Amniotic epithelial cell (primary cell): Measurements from ENCODE around the gene SYCP3.

Experiments
- DNase-seq: peaks from one replicate; pipeline ENCODE4 v3.0.0-alpha.2; 2010; ENCODE audit warnings: low read depth

The SYCP3 gene

DNA sequence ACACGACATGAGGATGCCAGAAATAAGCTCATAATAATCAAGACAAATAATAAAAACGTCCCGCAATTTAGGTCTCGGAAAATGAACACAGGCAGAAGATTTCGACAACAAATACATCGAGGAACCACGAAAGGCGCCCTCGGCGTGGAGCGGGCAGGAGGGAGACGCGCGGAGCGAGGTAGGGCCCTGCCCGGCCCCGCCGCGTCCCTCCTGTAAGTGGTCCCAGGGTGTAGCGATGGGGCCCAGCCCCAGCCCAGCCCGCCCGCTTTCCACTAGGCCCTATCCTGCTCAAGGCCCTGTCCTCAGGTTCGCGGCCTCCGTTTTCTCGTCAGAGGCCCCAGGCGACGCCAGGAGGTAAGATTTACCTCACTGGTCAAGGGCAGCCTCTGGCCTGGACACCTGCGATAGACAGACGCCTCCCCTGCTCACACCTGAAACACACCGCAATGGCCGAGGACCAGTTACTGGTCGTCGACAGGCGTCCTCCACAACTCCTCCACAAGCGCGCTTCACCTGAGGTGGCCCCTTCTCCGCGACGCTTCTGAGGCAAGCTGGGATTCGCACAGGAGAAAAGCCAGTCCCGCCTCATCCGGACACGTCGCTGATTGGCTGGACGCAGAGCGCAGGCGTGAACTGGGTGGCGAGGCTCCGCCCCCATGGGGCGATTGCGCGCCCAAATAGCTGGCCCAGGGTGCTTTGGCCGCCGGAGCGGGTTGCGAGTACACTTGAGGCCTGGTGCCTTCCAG, at the start of gene SYCP3:
Gene SYCP3, minus strand, starts transcription at position 543 of the 746 bp plus-strand sequence. CDS start 1,527 bp downstream, outside the sequence.
- no peak for DNase-seq

- no peak for DNase-seq
These were observed 46.4 kb upstream of the SYCP3 start for GRCh38 chr12:101785671-101786070.

GRCh38 chr12:101784376-101784775, 45.1 kb upstream of the SYCP3 start:
- no peak for DNase-seq

GRCh38 chr12:101783838-101784237, 44.6 kb upstream of the SYCP3 start:
- DNase-seq: no peak

GRCh38 chr12:101783150-101783549, 43.9 kb upstream of the SYCP3 start:
- DNase-seq: no peak

DNA sequence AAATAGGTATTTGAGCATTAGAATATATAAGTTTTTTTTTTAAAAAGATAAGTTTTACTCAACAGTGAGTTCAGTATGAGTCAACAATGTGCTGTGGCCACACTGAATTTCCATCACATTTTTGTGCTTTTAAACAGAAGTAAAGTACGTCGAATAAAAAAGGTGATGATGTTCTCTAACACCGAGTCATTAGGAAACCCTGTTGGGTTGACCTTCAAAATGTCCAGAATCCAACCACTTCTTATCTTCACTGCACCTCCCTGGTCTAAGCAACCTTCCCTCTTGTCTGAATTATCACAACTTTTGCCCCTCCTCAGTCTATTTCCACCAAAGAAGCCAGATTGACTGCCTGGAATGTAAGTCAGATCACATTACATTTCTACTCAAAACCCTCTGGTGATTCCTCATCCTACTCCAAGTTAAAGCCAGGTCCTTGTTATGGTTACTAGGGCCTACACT, 43.0 kb upstream of the SYCP3 start:
- peak; percentile 92 for DNase-seq

GRCh38 chr12:101781834-101782233, 42.6 kb upstream of the SYCP3 start:
- DNase-seq: peak; percentile 46

- no peak for DNase-seq
These were observed 41.3 kb upstream of the SYCP3 start for GRCh38 chr12:101780599-101780998.

DNA sequence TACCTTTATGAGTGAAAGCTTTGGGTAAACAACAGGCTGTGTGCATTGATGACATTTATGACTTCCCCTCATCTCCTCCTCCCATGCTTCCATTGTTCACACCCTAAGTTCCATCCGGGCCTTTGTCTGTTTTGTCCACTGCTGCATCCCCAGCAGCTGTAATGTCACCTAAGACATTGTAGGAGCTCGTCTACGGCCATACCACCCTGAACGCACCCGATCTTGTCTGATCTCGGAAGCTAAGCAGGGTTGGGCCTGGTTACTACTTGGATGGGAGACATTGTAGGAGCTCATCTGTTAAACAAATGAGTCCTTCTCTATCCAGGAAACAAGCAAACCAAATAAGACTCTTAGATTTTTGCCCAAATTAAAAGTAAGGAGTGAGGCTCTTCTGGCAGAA, 40.4 kb upstream of the SYCP3 start:
- no peak for DNase-seq

GRCh38 chr12:101779200-101779599, 39.9 kb upstream of the SYCP3 start:
- no peak for DNase-seq

GRCh38 chr12:101777978-101778377, 38.7 kb upstream of the SYCP3 start:
- no peak for DNase-seq

DNA sequence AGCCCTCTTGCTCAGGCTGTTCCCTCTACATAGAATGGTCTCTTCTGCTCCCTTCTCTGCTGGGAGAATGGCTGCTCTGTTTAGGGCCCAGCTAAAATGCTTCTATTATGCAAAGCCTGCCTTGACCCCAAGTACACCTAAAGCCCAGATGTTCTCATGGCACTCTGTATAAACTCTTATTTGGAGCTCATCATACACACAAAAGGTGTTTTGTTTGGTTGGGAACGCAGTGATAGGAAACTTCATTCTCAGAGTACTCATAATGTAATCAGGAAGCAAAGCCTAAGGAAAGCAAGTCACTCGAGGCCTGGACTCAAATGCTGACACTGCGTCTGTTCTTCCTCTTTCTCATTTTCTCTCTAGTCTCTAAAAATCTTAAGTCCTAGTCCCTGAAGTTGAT, 38.2 kb upstream of the SYCP3 start:
- no peak for DNase-seq

DNA sequence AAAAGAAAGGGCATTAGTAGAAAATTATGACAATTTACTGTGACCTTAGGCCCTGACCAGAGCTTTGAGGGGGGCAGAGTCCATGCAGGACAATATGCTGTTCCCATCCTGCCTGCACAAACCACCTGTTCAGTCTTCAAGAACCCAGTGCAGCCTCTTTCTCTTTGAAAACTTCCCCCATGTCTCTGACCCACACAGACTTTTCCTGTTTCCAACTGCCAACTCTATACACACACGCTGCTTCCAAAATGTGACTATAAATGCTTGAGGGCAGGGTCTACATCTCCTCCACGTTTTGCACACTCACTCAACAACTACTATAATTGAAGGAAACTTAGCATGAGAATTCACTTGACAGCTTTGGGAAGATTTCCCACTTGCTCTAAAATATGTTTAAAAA, 36.6 kb upstream of the SYCP3 start:
- DNase-seq: no peak

DNA sequence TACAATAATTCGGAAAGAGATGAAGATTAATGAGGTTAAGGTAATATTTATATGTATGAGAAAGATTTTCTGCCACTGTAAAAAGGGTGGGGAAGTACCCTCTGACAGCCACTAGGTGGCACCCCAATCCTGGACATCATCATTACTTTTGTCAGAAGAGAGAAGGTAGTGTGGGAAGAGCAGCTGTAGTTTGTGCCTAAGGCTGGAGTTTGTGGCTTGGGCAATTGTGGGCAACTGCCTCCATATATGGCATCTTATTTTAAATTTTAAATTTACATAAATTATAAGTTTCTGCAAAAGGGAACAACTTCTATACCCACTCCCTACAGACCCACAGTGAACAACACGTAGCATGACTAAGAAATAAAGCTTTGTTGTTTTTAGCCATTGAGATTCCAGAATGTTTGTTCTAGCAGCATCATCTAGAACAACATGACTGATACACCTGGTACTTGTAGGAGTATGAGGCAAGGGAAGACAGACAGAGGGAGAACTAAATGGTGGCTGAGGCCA, 34.4 kb upstream of the SYCP3 start:
- DNase-seq: peak; percentile 65

DNA sequence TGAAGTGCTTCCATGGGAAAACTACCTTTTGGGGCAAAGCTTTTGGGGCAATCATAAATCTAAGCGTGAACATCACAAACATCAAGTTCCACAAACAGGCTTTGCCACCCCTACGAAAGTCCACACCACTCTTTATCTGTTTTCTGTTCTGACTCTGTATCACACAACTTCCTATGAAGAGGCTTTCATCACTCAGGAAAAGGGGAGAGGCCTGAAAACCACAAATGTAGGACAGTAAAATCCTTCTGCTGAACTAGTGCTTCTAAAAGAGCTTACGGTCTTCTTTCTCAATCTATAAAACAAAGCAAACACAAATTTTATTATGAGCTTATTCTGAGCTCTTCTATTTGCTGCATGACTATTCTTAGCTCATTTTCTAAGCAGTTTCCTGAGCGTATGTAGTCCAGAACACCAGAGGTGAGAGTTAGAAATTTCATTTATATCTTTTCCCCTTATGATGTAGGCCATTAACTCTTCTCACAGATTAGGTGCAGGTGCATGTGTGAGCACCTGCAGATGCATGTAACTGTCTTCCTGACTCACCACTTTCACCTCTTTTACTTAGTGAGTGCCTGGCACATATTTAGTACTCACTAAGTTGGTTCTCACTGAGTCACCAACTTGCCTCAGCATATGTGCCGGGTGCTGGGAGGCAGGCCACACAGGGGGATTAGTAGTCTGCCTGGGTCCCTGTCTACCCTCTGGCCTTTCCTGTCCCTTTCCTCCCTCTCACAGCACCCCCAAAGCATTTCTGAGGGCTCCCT, 32.9 kb upstream of the SYCP3 start:
- peak; percentile 63 for DNase-seq

DNA sequence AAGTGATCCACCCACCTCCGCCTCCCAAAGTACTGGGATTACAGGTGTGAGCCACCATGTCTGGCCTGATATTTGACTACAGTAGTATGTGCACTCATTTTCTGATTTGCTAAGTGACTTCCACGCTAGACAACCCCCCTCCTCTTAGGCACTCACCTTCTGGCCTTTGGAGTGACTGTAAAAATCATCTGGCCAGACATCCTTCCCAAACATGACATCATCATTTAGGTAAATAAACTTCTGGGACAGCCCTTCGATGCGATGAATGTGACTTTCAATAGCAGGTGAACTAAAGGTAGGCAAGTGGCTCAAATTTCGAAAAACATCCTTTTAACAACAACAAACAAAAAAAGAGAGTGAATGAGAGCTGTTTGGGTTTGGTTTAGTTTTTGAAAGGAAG, 30.6 kb upstream of the SYCP3 start:
- DNase-seq: no peak

- no peak for DNase-seq
These were observed 29.5 kb upstream of the SYCP3 start for GRCh38 chr12:101768781-101769180.

- no peak for DNase-seq
These were observed 28.3 kb upstream of the SYCP3 start for GRCh38 chr12:101767537-101767936.

GRCh38 chr12:101764051-101764792, 25.0 kb upstream of the SYCP3 start:
- no peak for DNase-seq

DNA sequence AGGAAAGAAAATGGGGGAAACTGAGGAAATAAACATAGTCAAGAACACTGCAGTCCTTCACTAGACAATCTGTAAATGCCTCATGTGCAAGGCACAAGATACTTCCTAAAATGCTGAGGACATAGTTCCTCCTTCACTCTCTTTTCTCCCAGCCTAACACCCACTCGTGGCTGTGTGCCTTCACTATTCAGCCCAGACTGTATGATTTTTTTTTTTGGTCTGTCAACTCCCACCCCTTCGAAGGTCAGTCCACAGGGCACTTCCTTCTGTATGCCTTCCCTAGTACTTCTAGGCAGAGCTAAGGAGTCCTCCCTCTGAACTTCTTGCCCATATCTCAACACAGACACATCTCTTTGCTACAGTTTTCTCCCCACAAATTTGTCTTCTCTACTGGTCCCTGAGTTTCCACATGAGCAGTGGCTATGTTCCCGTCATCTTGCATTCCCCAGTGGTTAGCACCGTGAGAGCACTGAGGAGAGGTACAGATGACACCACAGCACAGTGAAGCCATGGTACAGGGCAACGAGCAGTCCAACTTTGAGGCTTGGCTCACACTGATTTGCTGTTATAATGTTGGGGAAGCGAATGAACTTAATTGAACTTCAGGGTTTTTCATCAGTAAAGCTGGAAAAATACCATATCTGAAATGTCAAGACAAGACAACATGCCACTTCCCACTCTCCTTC, 24.1 kb upstream of the SYCP3 start:
- DNase-seq: no peak

DNA sequence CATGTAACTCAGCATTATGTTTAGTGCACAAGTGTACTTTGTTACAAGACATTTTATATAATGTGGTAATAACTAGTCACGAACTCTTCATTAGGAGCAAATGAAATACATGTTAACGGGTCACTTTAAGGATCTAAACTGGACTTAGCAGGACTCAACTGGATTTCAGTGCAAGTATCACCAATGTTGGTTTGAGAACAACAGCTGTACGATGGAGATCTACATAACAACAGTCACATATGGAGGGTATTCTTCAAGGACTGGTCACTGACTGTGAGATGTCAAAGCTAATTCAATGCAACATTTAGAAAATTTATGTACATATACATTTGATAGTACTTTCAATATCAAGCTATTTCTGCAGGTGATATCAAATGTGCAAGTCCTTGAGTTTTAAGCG, 22.5 kb upstream of the SYCP3 start:
- no peak for DNase-seq

- DNase-seq: peak; percentile 55
These were observed 22.1 kb upstream of the SYCP3 start for GRCh38 chr12:101761350-101761749.
